IMR-90 (cell line): ENCODE measurements around the gene RUNX2. TPM values are rescaled to one million over a fixed set of nuclear protein-coding genes. Genes with fewer than 3 reads are reported as not detected.

Experiments used
- ATAC-seq: fragments of 200-7000 bp; cut with Tn5 transposase; 2 replicates; pipeline ENCODE4 v1.9.1; 2020; ENCODE audit warnings: low read depth, mild to moderate bottlenecking, moderate library complexity
- BruUV-seq: library from RNA; stranded (reverse); fragments of 400-500 nt; replicated peaks from 2 replicates; lab custom pipeline; 2021; lab: Mats Ljungman, UMichigan
- CTCF ChIA-PET: fragments of 300-600 bp; formaldehyde crosslinking; extraction: SDS; loops from one replicate; lab custom pipeline; 2021; ENCODE audit warnings: antibody characterized with exemption; lab: Yijun Ruan, JAX
- POLR2A ChIA-PET: fragments of 300-600 bp; sonication (Branson Sonifier 250); formaldehyde crosslinking; loops from one replicate; lab custom pipeline; 2022; ENCODE audit warnings: antibody characterized with exemption; ENCODE audit not compliant: unreplicated experiment; lab: Charles Lee
- DNase-seq: peaks from one replicate; pipeline ENCODE4 v3.0.0; 2013
- H2AFZ ChIP-seq: replicated peaks from 2 replicates; pipeline ENCODE3; 2013; ENCODE audit warnings: low read length, mild to moderate bottlenecking; ENCODE audit not compliant: poor library complexity
- H2AK5ac ChIP-seq: 2 replicates; pipeline ENCODE4 v1.6.1; 2013; ENCODE audit warnings: low read depth, low read length, inconsistent platforms
- H2AK9ac ChIP-seq: replicated peaks from 2 replicates; pipeline ENCODE3; 2013; ENCODE audit warnings: mild to moderate bottlenecking, low read depth, low read length, moderate library complexity; ENCODE audit not compliant: poor library complexity
- H2BK120ac ChIP-seq: 2 replicates; pipeline ENCODE4 v1.6.1; 2013; ENCODE audit warnings: low read depth, low read length, inconsistent platforms
- H2BK15ac ChIP-seq: 3 replicates; pipeline ENCODE4 v1.6.1; 2013; ENCODE audit warnings: low read depth, low read length, inconsistent platforms
- H2BK20ac ChIP-seq: 2 replicates; pipeline ENCODE4 v1.6.1; 2013; ENCODE audit warnings: low read depth, mild to moderate bottlenecking, inconsistent platforms, low read length, moderate library complexity
- H2BK5ac ChIP-seq: 2 replicates; pipeline ENCODE4 v1.6.1; 2013; ENCODE audit warnings: mild to moderate bottlenecking, low read depth, low read length, inconsistent platforms; ENCODE audit not compliant: poor library complexity, severe bottlenecking
- H3K14ac ChIP-seq: replicated peaks from 2 replicates; pipeline ENCODE4 v1.6.1; 2013; ENCODE audit warnings: low read depth, low read length, inconsistent platforms
- H3K18ac ChIP-seq: 2 replicates; pipeline ENCODE4 v1.6.1; 2013; ENCODE audit warnings: low read depth, low read length, control low read depth
- H3K23ac ChIP-seq: 2 replicates; pipeline ENCODE4 v1.6.1; 2013; ENCODE audit warnings: low read depth, low read length, inconsistent platforms
- H3K27ac ChIP-seq: 2 replicates; pipeline ENCODE4 v1.5.1; 2013; ENCODE audit warnings: mild to moderate bottlenecking, control low read depth, low read length; ENCODE audit not compliant: insufficient read depth
- H3K27me3 ChIP-seq: 2 replicates; pipeline ENCODE4 v1.6.1; 2013; ENCODE audit warnings: low read length; ENCODE audit not compliant: control insufficient read depth, insufficient read depth
- H3K36me3 ChIP-seq: 2 replicates; pipeline ENCODE4 v1.6.1; 2013; ENCODE audit warnings: low read length, mixed read lengths; ENCODE audit not compliant: control insufficient read depth, insufficient read depth
- H3K4ac ChIP-seq: 2 replicates; pipeline ENCODE4 v1.6.1; 2013; ENCODE audit warnings: low read depth, low read length, inconsistent platforms
- H3K4me1 ChIP-seq: 2 replicates; pipeline ENCODE4 v1.6.1; 2013; ENCODE audit warnings: low read length, mixed read lengths; ENCODE audit not compliant: control insufficient read depth, insufficient read depth
- H3K4me2 ChIP-seq: 2 replicates; pipeline ENCODE4 v1.6.1; 2013; ENCODE audit warnings: low read depth, mild to moderate bottlenecking, control low read depth, low read length, moderate library complexity
- H3K4me3 ChIP-seq: 2 replicates; pipeline ENCODE4 v1.5.1; 2013; ENCODE audit warnings: low read depth, mild to moderate bottlenecking, control low read depth, low read length, moderate library complexity; ENCODE audit not compliant: insufficient read depth
- H3K56ac ChIP-seq: 2 replicates; pipeline ENCODE4 v1.6.1; 2013; ENCODE audit warnings: low read length, inconsistent platforms; ENCODE audit not compliant: insufficient read depth; ENCODE audit errors: extremely low read depth
- H3K79me1 ChIP-seq, 2 experiments: 2 replicates each; pipeline ENCODE4 v1.6.1; 2013; ENCODE audit warnings: low read length in 2 of 2, inconsistent platforms in 1 of 2, low read depth in 1 of 2
- H3K9ac ChIP-seq: 2 replicates; pipeline ENCODE4 v1.6.1; 2013; ENCODE audit warnings: low read depth, low read length, control low read depth
- H3K9me1 ChIP-seq: 2 replicates; pipeline ENCODE4 v1.6.1; 2013; ENCODE audit warnings: low read length, inconsistent platforms; ENCODE audit not compliant: insufficient read depth
- H3K9me3 ChIP-seq: 2 replicates; pipeline ENCODE4 v1.6.1; 2013; ENCODE audit warnings: low read length; ENCODE audit not compliant: control insufficient read depth, insufficient read depth
- H4K20me1 ChIP-seq: 2 replicates; pipeline ENCODE4 v1.6.1; 2013; ENCODE audit warnings: low read length, inconsistent platforms; ENCODE audit not compliant: insufficient read depth
- H4K5ac ChIP-seq: 2 replicates; pipeline ENCODE4 v1.6.1; 2013; ENCODE audit warnings: mild to moderate bottlenecking, low read depth, low read length, control low read depth
- H4K8ac ChIP-seq, 2 experiments: 2 replicates each; pipeline ENCODE4 v1.6.1; 2013; ENCODE audit warnings: low read depth in 2 of 2, low read length in 2 of 2, control low read depth in 1 of 2, inconsistent platforms in 1 of 2
- H4K91ac ChIP-seq: 2 replicates; pipeline ENCODE4 v1.6.1; 2013; ENCODE audit warnings: low read depth, low read length, inconsistent platforms; ENCODE audit not compliant: insufficient read depth
- CHD1 ChIP-seq: IDR thresholded peaks from 2 replicates; pipeline ENCODE4 v1.6.1; 2012; ENCODE audit warnings: low read depth, low read length, improper control_type of control experiment
- RFX5 ChIP-seq: IDR thresholded peaks from 2 replicates; pipeline ENCODE4 v1.8.0; 2012; ENCODE audit warnings: low read depth, mild to moderate bottlenecking, low read length, moderate library complexity
- WGBS, 2 experiments: methylation state at CpG; one replicate each; pipeline versions ENCODE4 v1.1.5 to v1.1.7; 2013; ENCODE audit warnings: missing lambda C conversion rate in 2 of 2; ENCODE audit not compliant: insufficient read length in 1 of 2; ENCODE audit errors: extremely low coverage in 2 of 2; 5-methylcytosine and 5-hydroxymethylcytosine counted together
- dilution Hi-C: fragments of 300-500 bp; cut with HindIII; formaldehyde crosslinking; loops from one replicate; pipeline ENCODE4 v1.14.3; 2018; ENCODE audit warnings: low sequenced_read_pairs; ENCODE audit not compliant: unreplicated experiment
- in situ Hi-C: fragments of 300-500 bp; cut with MboI; formaldehyde crosslinking; loops from 3 replicates; pipeline ENCODE4 v1.14.3; 2019; ENCODE audit warnings: low sequenced_read_pairs, inconsistent platforms, mixed read lengths
- intact Hi-C: fragments of 100-400 bp; cut with micrococcal nuclease; formaldehyde crosslinking; loops from 2 replicates; pipeline ENCODE4 v1.10.0; 2022
- polyA plus RNA-seq, 3 experiments: library from polyadenylated mRNA; depleted of rRNA; stranded (reverse); fragments of >200 nt; gene quantifications; 2 replicates each; pipeline ENCODE4 v1.2.3, GENCODE V29; 2012; ENCODE audit warnings: low replicate concordance in 1 of 3
- total RNA-seq: library from RNA; depleted of rRNA; stranded (reverse); fragments of >200 nt; gene quantifications from 2 replicates; pipeline ENCODE4 v1.2.3, GENCODE V29; 2012
- TF ChIP-seq, protein P1 (sequence below): fragments of 150-350 bp; IDR thresholded peaks from 2 replicates; pipeline ENCODE4 v1.6.1; 2017; ENCODE audit warnings: mild to moderate bottlenecking, antibody characterized with exemption, low read length, low read depth
- TF ChIP-seq, protein P2 (sequence below): fragments of 150-350 bp; IDR thresholded peaks from 2 replicates; pipeline ENCODE4 v1.6.1; 2016; ENCODE audit warnings: low read depth, mild to moderate bottlenecking, low read length, moderate library complexity, borderline replicate concordance

RUNX2 gene
- total and polyA plus RNA-seq, 2 of the 4 experiments (the other 2 are of a cell fraction): 2.3 to 4.7 TPM

DNA sequence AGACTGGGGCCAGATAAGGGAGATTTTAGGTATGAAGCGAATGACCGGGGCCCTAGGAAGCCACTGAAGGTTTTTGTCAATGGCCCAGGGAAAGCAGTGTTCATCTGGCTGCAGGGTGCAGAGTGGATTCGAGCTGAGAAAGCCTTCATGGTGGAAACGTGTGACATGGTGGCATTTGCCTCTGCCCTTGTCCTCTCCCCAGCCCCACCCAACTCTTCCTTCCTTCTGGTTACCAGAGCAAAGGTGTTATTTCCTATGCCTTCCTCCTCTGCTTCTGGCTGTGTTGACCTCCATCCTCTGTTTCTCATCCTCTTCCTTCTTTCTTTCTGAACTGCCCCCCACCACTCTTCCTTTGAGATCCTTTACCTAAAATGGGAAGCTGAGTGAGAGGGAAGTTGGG lies 244.7 kb downstream of the RUNX2 start:
- Histone ChIP-seq H3K27me3 (no peaks in the 10 kb centered on the region), H3K79me1 (no peaks in the 10 kb centered on the region), H2BK5ac (no peak overlapping the region), H3K4me2 (no peak overlapping the region), H3K9ac (no peak overlapping the region), H3K27ac (no peak overlapping the region), H3K4ac (no peak overlapping the region), H2AK9ac (no peak overlapping the region), H3K23ac (no peak overlapping the region), H4K91ac (no peak overlapping the region), H4K20me1 (no peaks in the 10 kb centered on the region), H3K36me3 (no peaks in the 10 kb centered on the region), H3K4me1 (no peaks in the 10 kb centered on the region), H3K9me1 (peaks cover 3% of the 10 kb centered on the region; the same call in 1 of the 2 replicates), H2BK20ac (no peak overlapping the region), H2AFZ (no peak overlapping the region), H3K56ac (no peak overlapping the region), H3K4me3 (no peak overlapping the region), H3K9me3 (no peaks in the 10 kb centered on the region), H2AK5ac (no peak overlapping the region), H2BK120ac (no peak overlapping the region), H4K8ac (no peak overlapping the region), H3K18ac (no peak overlapping the region), H3K14ac (no peak overlapping the region), H2BK15ac (no peak overlapping the region), H4K5ac (no peak overlapping the region)
- ChIA-PET POLR2A (no interaction called here), CTCF (no interaction called here)
- intact Hi-C loops (no loop called here), dilution Hi-C loops (no loop called here), in situ Hi-C loops (no loop called here)
- BruUV-seq: no TSS peak
- 79% methylated on average over 4 of the region's 4 CpGs; no CpG with 5 or more reads in 1 of the 2 experiments for WGBS, 2 experiments
- DNase-seq (no peak), ATAC-seq (no peak)
- TF ChIP-seq CHD1 (no peak), RFX5 (no peak)
- TF ChIP-seq, protein P1, sequence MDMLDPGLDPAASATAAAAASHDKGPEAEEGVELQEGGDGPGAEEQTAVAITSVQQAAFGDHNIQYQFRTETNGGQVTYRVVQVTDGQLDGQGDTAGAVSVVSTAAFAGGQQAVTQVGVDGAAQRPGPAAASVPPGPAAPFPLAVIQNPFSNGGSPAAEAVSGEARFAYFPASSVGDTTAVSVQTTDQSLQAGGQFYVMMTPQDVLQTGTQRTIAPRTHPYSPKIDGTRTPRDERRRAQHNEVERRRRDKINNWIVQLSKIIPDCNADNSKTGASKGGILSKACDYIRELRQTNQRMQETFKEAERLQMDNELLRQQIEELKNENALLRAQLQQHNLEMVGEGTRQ: no peak
- TF ChIP-seq, protein P2, sequence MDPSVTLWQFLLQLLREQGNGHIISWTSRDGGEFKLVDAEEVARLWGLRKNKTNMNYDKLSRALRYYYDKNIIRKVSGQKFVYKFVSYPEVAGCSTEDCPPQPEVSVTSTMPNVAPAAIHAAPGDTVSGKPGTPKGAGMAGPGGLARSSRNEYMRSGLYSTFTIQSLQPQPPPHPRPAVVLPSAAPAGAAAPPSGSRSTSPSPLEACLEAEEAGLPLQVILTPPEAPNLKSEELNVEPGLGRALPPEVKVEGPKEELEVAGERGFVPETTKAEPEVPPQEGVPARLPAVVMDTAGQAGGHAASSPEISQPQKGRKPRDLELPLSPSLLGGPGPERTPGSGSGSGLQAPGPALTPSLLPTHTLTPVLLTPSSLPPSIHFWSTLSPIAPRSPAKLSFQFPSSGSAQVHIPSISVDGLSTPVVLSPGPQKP: no peak
